GM10847 (cell line): ENCODE data around the gene HEY2.

ENCODE experiments used
- POLR2A ChIP-seq: IDR thresholded peaks from 2 replicates; pipeline ENCODE4 v1.6.1; 2011; ENCODE audit not compliant: insufficient read length; ENCODE audit errors: extremely low read depth

Gene HEY2

DNA sequence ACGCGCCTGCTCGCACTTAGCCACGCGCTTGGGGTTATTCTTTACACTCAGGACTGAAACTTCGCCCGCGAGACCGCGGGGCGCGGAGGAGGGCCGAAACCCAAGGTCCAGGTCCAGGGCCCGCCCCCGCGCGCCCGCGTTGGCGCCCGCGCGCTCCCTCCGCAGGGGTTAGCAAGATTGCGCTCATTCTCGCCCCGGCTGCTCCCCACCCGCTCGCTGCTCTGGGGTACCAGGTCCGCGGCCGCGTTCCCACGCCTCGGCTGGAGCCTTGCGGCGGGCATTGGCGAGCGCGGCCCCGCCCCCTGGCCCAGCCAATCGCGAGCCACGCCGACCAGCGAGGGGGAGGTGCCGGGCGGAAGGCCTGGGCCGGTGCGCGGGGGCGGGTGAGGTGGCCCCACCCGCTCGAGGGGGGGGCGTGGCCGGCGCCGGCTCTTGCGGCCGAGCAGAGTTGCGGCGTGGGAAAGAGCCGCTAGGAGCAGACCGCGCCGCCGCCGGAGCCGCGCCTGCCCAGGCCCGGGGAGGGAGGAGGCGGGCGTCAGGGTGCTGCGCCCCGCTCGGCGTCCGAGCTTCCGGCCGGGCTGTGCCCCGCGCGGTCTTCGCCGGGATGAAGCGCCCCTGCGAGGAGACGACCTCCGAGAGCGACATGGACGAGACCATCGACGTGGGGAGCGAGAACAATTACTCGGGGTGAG lies at the start of gene HEY2:
HEY2 (plus strand) TSS at position 460 of the 692 bp plus-strand sequence; CDS start at position 605, 145 bp downstream.
- TF ChIP-seq POLR2A, result no peak

DNA sequence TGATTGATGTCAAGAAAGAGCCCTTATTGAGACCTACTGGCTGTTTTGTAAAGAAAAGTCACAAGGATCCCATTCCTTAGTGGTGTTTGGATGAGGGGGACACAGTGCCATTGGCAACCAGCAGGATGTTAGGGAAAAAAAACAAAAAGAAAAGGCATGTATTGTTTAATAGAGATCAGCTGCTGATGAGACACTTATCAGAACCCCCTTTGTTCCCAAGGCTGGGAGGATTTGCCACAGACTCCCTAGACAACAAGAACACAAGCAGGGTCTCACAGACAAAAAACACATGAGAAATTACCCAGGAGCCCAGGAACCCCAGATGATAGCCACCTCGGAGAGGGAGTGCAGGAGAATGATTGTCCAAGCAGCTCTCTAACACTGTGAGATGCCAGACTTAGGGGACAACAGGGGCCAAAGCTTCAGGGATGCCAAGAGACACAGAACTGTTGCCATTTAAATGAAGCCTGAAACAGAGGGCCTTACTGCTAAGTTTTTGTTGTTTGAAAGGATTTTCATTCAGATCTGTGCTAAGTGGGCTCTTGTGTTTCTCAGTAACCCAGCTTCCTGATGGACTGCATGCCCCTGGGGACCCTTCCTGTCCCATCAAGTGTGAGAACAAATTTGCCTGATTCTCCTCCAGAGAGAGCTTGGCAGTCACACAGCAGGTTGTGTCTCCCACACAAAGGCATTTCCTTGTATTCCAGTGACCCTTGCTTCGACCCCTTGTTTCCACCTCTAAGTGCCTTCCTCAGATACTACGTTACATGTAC lies 48.7 kb upstream of the HEY2 start:
- TF ChIP-seq POLR2A, result no peak

DNA sequence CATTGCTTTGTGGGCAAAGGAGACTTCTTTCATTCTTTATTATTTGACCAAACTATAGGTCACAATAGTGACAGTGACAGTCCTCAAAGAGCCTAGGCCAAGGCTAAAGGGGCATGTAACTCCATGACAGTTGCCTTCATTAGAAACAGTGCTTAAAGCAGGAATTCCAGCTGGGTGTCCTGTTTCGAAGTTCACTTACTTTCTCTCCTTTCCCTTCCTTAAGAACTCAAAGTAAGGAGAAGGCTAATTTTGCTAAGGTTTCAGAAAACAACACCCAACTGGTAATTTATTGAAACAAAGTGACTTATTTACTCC lies 48.1 kb upstream of the HEY2 start:
- TF ChIP-seq POLR2A, result no peak

DNA sequence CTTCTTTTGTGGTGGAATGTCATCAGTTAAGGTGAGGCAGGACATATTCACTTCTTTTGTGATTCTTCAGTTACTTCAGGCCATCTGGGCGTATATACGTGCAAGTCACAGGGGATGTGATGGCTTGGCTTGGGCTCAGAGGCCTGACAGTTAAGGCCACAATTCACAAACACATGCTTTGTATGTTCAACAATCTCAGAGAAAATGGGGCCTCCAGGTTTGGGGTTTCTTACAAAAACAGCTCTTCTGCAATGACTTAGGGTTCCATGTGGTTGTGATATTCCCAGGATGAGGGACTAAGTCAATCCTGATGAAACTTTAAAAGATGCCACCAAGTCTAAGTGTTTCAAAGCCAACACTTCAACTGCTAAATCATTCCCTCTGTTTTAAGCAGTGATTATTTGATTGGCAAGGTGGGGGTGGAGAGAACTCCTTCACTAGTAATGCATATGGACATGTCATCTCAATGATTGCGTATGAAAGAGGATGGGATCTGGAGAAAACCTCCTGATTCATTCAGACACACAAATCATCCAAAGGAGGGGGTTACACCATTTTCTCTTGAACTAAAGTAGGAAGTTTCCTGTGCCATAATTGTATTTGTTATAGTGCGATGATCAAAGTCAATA lies 41.7 kb upstream of the HEY2 start:
- no peak for TF ChIP-seq POLR2A

DNA sequence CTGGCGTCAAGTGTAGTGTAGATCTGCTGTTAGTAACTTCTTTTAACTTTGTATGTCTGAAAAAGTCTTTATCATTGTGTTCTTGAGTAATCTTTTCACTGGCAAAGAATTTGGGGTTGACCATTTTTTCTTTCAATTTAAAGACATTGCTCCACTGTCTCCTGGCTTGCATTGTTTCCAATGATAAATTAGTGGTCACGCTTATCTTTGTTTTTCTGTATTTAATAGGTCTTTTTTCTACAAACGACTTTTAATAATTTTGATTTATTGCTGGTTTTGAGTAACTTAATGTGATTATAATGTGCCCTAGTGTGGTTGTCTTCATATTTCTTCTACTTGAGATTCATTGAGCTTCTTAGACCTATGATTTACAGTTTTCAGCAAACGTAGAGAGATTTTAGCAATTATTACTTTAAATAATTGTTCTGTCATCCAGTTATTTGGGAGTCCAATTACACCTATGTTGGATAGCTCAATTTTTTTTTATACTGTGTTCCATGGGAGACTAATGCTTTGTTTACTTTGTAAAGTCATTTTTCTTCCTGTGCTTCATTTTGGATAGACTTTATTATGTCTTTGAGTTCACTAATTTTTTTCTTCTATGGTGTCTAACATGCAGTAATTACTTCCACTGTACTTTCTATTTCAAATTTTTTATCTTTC lies 38.3 kb upstream of the HEY2 start:
- no peak for TF ChIP-seq POLR2A

DNA sequence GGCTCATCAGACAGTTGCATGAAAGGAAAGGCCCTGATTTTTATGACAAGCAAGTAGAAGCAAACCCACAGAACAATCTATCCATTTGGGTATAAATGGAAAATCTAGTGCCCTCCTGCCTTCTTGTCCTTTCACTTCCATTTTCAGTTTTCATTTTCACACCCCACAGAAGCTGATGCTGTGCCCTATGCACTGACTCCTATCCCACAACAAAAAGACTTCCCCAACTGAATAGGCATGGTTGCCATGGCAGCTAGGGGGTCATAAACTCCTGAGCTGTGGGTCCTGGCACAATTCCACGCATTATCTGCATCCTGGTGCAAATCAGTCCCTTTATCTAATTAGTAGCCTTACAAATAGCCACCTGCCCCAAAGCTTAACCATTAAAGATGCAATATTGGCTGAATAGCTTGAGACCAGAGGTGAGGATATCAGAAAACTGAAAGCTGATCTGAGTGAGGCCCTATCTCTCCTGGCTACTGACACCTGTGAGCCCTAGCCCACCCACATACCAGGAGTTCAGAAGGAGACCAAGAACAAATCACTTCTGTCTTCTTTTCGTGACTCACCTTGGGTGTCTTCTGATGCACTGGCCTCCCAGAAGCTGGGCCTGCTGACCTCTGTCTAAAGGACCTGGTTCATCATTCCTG lies 34.9 kb upstream of the HEY2 start:
- no peak for TF ChIP-seq POLR2A

DNA sequence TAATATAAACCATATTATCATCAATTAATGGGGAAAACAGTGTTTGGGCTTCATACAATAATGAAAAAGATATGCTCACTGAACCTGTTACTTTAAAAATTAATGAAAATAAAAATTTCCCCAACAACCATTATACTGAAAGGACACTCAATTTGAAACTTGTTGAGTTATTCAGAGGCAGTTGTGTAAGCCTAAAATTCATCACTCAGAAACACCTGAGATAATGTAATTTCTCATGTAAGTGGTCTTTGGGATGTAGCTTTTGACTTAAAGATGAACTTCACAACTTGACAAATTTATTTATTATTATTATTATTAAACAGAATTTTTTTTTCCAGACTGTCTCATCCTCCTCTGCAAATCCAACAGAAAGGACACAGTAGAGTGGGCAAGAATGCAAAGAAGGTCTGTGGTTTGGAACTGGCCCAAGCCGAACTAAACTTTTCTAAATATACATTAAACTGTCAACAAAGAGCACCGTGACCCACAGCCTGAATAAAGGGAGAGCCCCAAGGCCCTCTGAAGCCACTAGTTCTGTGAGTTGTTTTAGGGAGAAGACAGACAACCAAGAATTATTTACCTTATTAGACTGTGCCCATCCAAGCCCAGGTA lies 32.2 kb upstream of the HEY2 start:
- TF ChIP-seq POLR2A, result no peak

DNA sequence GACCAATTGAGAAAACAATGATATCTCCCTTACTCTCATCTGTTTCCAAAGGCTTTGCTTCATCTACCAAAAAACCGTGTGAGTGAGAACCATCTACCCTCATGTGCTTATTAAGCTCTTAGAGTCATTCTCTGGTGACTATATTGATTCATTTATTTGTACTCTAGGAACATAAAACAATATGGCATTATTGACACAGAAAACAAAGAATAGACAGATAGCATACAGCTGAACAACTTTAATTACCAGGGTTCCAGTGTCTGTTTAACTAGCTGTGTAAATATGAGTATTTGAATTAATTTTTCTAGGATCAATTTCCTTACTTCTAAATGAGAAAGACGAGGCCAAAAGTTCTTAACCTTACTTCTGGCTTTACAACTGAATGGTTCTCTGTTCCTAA lies 31.3 kb upstream of the HEY2 start:
- TF ChIP-seq POLR2A, result no peak

DNA sequence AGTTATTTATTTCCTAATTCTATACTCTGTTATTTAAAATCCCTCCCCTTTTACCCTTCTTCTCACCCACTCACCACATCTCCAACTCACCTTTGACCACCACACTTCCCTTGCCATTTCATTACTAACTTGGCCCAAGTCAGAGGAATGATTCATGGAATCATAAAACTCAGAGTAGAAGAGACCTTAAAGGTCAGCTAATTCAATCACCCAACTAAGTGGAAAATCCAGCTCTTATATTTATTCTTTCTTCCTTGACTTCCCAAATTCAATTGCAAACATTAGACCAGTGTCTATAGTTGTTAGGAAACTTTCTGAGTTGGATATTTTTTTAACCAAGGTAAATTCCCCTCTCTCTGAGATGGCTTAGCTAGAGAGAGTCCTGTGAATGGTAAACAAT lies 26.5 kb upstream of the HEY2 start:
- no peak for TF ChIP-seq POLR2A

DNA sequence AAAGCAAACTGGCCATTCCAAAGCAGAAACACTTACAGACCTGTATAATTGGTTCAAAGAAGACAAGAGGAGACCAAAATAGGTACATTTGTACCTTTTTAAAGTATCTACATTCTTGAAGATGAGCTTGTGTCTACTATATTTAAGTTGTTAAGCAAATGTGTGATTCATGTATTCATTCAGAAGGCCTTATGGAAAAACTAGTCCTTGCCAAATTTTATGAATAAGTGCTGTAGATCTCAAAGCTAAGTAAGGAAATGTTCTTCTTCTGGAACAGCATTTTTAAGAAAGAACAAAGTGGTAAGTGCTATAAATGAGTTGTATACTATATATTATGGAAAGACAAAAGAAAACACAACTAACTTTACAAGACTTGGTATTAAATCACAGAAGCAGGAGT lies 22.2 kb upstream of the HEY2 start:
- no peak for TF ChIP-seq POLR2A

DNA sequence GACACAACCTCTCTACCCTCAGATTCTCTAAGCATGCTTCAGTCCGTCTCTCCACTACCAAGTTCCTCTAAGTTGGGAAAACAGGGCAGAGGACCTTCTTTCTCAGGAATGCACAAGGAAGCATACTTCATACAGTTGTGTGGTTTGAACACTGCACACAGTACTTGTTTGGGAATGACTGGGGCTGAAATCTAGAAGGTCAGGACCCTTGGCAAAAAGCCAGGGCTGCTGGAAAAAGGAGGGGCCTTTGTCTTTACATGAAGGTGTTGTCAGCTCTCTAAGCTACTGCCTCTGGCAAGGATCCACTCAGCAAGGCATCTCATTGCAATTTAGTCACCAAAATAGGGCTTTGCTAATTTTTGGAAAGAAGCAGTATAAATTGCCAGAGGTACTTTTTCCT lies 20.7 kb upstream of the HEY2 start:
- TF ChIP-seq POLR2A, result no peak

DNA sequence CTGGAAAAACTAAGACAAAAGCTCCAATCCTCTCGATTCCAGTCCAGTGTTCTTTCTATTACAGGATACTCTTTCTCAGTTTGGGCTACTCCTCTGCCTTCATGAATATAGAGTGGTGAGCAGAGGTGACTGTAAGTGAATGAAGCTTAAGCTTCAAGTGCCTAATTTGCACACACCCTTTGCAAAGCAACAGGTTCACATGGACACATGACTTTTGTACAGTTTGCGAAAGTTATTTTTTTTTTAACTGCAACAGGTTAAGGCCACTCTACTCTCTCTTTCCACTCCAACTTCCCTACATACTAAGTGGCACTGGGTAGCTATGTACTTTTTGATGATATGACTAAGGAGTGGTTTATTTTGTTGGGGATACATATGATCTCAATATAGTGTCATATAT lies 19.4 kb upstream of the HEY2 start:
- TF ChIP-seq POLR2A, result no peak

DNA sequence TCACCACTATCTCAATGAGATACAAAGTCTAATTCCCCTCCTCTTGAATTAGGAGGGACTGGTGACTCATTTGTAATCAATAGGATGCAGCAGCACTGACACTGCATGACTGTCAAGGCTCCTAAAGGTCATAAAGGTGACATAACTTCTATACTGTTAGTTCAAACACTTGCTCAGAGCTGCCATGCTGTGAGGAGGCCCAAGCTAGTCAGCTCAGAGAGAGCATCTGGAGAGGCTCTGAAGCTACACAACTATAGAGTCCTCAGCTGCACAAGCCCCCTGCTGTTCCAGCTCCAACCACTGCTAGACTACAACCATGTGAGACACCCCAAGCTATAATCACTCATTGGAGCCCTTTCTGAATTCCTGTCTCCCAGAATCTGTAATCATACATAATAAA lies 17.0 kb upstream of the HEY2 start:
- no peak for TF ChIP-seq POLR2A

DNA sequence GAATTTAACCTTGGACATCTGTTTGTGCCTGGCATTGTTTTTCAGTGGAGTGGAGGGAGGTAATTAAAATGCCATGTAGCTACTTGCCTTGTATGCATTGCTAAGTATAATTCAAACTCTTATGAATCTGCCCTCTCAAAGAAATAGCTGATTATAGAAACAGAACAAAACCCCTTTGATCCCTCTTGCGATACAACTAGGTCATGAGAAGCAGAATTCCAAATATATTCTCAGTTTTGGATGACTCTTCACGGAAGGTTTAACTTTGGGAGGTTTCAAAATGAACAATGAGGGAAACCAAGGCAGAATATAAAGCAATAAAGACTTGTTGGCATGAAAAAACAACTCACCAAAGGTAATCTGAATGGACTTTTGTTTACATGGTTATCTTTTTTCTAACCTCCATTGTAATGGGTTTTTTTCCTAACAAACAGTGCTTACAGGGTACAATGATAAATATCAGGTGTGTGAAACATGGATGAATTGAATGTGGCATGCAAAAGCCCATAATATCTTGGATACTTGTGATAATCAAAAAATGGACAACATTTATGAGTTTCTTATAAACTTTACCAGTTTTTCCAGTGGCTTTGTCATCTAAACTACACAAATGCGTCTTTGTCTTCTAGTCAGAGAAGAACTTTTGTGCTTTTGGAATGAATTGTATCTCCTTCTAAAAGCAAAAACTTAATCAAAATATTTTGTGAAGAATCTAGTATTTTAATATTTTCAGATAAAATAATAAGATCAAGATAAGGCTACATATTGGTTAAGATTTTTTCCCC lies 15.7 kb upstream of the HEY2 start:
- no peak for TF ChIP-seq POLR2A
